ENCODE data around the gene CHN2.

- no peak for TF ChIP-seq CTCF (IDR thresholded peaks at IDR 0.05)
- TF ChIP-seq POLR2A (IDR thresholded peaks at IDR 0.05) = no peak
Observed at GRCh38 chr7:29319719-29320521, 125.3 kb downstream of the CHN2 start.

All from transverse colon (tissue), 3 donors.